ENCODE measurements around the gene CAMSAP2.
"Not testable (repeated sequence)": the region's sequence is repeated elsewhere in the genome, so short reads cannot be mapped to it uniquely, and the experiment has no call there.

CAMSAP2 gene

GRCh38 chr1:200776949-200777348 lies 38.3 kb downstream of the CAMSAP2 start:
- DNase-seq: no peak
- in situ Hi-C loops (cut with HindIII; ENCODE audit: low pct_ligation_motif_present, low pct_unique_long_range_greater_than_20kb, low sequenced_read_pairs): no loop called here

GRCh38 chr1:200778766-200779165 lies 40.1 kb downstream of the CAMSAP2 start:
- in situ Hi-C loops (cut with HindIII; ENCODE audit: low pct_ligation_motif_present, low pct_unique_long_range_greater_than_20kb, low sequenced_read_pairs): no loop called here

GRCh38 chr1:200779326-200779725 lies 40.6 kb downstream of the CAMSAP2 start:
- in situ Hi-C loops (cut with HindIII; ENCODE audit: low pct_ligation_motif_present, low pct_unique_long_range_greater_than_20kb, low sequenced_read_pairs): no loop called here
- no peak for DNase-seq

More at GRCh38 chr1:200778766-200779165, 40.1 kb downstream of the CAMSAP2 start:
- no peak for DNase-seq

DNA sequence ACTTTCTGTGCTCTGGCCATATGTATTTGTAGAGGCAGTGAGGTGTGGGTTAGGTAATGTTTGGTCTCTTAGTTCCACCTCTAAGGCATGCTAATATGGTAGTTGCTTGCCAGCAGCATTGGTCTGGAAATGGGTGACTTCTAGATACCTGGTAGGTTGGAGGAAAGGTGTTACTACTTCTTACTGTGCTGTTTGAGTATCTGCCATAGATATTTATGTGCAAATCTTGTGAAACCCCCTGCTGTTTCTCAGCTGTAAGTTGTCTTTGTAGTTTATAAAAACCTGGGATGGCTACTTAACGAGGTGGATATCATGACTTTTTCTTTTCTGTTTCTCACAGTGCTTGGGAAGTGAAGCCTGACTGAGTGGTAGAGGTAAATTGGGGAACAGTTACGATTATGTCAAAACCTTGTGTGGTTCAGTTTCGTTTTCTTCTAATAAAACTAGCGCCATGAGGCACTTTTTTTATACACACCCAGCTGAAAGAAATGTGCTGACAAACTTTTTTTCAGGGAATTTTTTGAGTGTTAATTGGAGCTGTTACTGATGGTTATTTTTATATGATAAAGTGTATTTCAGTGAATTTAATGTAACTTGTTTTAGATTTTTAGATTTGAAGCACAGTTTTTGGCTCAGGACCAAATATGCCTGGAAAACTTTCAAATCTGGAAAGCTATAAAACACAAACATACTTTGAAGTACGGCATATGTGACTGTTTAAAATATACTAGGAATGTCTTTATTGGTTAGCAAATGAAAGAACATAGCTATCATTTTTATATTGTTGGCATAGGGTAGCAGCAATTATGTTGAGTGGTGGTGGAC lies 42.1 kb downstream of the CAMSAP2 start:
- DNase-seq: no peak
- in situ Hi-C loops (cut with HindIII; ENCODE audit: low pct_ligation_motif_present, low pct_unique_long_range_greater_than_20kb, low sequenced_read_pairs): no loop called here

GRCh38 chr1:200783926-200784325 lies 45.2 kb downstream of the CAMSAP2 start:
- in situ Hi-C loops (cut with HindIII; ENCODE audit: low pct_ligation_motif_present, low pct_unique_long_range_greater_than_20kb, low sequenced_read_pairs): no loop called here

DNA sequence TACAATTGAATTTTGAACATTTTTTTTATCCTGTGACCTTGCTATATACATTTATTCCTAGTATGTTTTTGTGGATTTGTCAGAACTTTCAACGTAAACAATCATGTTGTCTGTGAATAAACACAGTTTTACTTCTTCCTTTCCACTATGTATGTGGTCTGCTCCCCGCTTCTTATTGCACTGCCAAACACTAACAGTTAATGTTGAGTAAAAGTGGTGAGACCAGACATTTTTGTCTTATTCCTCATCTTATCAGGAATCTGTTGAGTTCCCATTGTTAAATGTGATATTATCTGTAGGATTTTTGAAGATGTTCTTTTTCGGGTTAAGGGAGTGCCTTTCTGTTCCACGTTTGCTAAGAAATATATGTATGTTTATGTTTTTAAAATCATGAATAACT lies 45.9 kb downstream of the CAMSAP2 start:
- in situ Hi-C loops (cut with HindIII; ENCODE audit: low pct_ligation_motif_present, low pct_unique_long_range_greater_than_20kb, low sequenced_read_pairs): no loop called here
- no peak for DNase-seq

More at GRCh38 chr1:200783926-200784325, 45.2 kb downstream of the CAMSAP2 start:
- no peak for DNase-seq

DNA sequence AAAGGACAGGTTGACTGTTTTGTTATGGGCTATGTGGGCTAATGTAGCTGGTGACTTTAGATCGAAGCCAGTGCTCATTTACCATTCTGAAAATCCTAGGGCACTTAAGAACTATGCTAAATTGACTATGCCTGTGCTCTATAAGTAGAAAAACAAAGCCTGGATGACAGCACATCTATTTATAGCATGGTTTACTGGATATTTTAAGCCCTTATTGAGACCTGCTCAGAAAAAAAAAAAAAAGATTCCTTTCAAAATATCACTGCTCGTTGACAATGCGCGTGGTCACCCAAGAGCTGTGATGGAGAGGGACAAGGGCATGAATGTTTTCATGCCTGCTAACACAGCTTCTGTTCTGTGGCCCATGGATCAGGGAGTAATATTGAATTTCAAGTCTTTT lies 48.1 kb downstream of the CAMSAP2 start:
- in situ Hi-C loops (cut with HindIII; ENCODE audit: low pct_ligation_motif_present, low pct_unique_long_range_greater_than_20kb, low sequenced_read_pairs): no loop called here
- DNase-seq: no peak

DNA sequence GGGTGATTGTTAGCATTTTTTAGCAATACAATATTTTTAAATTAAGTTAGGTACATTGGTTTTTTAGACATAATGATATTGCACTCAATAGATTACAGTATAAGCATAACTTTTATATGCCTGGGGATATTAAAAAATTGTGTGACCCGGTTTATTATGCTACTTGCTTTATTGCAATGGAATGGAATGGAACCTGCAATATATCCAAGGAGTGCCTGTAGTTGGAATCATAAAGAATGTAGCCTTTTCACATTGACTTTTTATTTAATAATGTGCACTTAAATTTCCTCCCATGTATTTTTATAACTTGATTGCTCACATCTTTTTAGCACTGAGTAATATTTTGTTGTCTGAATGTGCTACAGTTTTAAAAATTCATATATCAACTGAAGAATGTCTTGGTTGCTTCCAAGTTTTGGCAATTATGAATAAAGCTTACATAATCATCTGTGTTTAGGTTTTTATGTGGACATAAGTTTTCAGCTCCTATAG lies 49.2 kb downstream of the CAMSAP2 start:
- in situ Hi-C loops (cut with HindIII; ENCODE audit: low pct_ligation_motif_present, low pct_unique_long_range_greater_than_20kb, low sequenced_read_pairs): no loop called here
- no peak for DNase-seq

DNA sequence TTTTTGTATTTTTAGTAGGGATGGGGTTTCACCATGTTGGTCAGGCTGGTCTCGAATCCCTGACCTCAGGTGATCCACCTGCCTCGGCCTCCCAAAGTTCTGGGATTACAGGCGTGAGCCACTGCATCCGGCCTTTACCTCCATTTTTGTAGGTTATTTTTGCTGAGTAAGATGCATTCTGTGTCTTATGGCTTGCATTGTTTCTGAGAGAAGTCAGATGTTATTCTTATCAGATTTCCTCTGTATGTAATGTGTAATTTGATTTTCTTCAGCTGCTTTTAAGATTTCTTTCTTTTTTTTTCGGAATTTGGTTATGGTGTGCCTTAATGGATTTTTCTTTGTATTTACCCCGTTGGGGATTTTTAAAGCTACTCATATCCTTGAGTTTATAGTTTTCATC lies 52.3 kb downstream of the CAMSAP2 start:
- DNase-seq; in situ Hi-C loops (cut with HindIII; ENCODE audit: low pct_ligation_motif_present, low pct_unique_long_range_greater_than_20kb, low sequenced_read_pairs): not testable (repeated sequence)

DNA sequence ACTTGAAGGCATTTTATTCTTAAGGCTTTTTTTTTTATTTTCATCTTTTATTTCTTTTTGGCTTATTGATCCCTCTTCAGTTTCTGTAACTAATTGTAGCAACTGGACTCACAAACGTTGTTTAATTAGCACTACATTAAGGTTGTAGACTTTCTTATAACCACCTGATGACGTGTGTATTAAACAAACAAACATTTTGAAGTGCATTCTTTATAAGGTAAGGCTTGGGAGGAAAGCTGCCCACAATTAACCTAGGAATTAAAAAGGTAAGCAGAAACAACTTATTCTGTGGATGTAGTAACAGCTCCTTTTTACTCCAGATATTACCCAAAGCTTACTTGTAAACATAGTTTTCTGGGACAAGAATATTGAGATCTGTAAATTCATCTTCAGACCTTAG lies 55.0 kb downstream of the CAMSAP2 start:
- in situ Hi-C loops (cut with HindIII; ENCODE audit: low pct_ligation_motif_present, low pct_unique_long_range_greater_than_20kb, low sequenced_read_pairs): no loop called here
- no peak for DNase-seq

- in situ Hi-C loops (cut with HindIII; ENCODE audit: low pct_ligation_motif_present, low pct_unique_long_range_greater_than_20kb, low sequenced_read_pairs): no loop called here
- DNase-seq: no peak
These were observed 55.9 kb downstream of the CAMSAP2 start for GRCh38 chr1:200794506-200795065.

GRCh38 chr1:200795156-200795555 lies 56.5 kb downstream of the CAMSAP2 start:
- in situ Hi-C loops (cut with HindIII; ENCODE audit: low pct_ligation_motif_present, low pct_unique_long_range_greater_than_20kb, low sequenced_read_pairs): no loop called here
- no peak for DNase-seq

- DNase-seq: no peak
- in situ Hi-C loops (cut with HindIII; ENCODE audit: low pct_ligation_motif_present, low pct_unique_long_range_greater_than_20kb, low sequenced_read_pairs): no loop called here
These were observed 63.3 kb downstream of the CAMSAP2 start for GRCh38 chr1:200802042-200802441.

- in situ Hi-C loops (cut with HindIII; ENCODE audit: low pct_ligation_motif_present, low pct_unique_long_range_greater_than_20kb, low sequenced_read_pairs): no loop called here
- DNase-seq: peak; percentile 86
These were observed 64.3 kb downstream of the CAMSAP2 start for GRCh38 chr1:200802865-200803512.

- in situ Hi-C loops (cut with HindIII; ENCODE audit: low pct_ligation_motif_present, low pct_unique_long_range_greater_than_20kb, low sequenced_read_pairs): no loop called here
- DNase-seq: no peak
These were observed 67.0 kb downstream of the CAMSAP2 start for GRCh38 chr1:200805719-200806118.

GRCh38 chr1:200808846-200809245 lies 70.2 kb downstream of the CAMSAP2 start:
- DNase-seq: no peak
- in situ Hi-C loops (cut with HindIII; ENCODE audit: low pct_ligation_motif_present, low pct_unique_long_range_greater_than_20kb, low sequenced_read_pairs): no loop called here

DNA sequence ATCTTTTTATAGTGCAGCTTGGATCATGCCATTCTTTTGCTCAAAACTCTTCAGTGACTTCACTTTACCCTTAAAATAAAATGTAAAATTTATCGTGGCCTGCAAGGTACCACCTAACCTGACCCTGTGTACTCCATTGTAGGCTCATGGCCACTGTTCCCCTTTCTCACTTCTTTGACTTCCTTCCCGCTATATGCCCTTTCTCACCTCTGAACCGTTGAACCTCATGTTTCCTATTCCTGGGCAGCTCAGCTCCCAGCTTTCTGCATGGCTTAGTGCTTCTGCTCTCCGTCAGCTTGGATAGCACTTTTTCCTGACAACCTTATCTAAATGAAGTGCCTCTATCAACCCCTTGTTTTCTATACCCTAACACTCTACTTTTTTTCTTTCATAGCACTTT lies 73.0 kb downstream of the CAMSAP2 start:
- in situ Hi-C loops (cut with HindIII; ENCODE audit: low pct_ligation_motif_present, low pct_unique_long_range_greater_than_20kb, low sequenced_read_pairs): no loop called here
- DNase-seq: no peak

GRCh38 chr1:200816624-200817224 lies 78.0 kb downstream of the CAMSAP2 start:
- in situ Hi-C loops (cut with HindIII; ENCODE audit: low pct_ligation_motif_present, low pct_unique_long_range_greater_than_20kb, low sequenced_read_pairs); DNase-seq: not testable (repeated sequence)

- no peak for DNase-seq
- in situ Hi-C loops (cut with HindIII; ENCODE audit: low pct_ligation_motif_present, low pct_unique_long_range_greater_than_20kb, low sequenced_read_pairs): no loop called here
These were observed 79.6 kb downstream of the CAMSAP2 start for GRCh38 chr1:200818248-200818647.

Measured in ACHN (cell line).